COLO829 (cell line): Measurements from ENCODE around the gene REM2.

Experiments
- DNase-seq: peaks from one replicate; pipeline ENCODE4 v3.0.0; 2012; ENCODE audit warnings: low spot score

The REM2 gene

GRCh38 chr14:22875003-22875747 lies 7.8 kb upstream of the REM2 start:
- no peak for DNase-seq

- no peak for DNase-seq
These were observed 7.2 kb upstream of the REM2 start for GRCh38 chr14:22875748-22876319.

DNA sequence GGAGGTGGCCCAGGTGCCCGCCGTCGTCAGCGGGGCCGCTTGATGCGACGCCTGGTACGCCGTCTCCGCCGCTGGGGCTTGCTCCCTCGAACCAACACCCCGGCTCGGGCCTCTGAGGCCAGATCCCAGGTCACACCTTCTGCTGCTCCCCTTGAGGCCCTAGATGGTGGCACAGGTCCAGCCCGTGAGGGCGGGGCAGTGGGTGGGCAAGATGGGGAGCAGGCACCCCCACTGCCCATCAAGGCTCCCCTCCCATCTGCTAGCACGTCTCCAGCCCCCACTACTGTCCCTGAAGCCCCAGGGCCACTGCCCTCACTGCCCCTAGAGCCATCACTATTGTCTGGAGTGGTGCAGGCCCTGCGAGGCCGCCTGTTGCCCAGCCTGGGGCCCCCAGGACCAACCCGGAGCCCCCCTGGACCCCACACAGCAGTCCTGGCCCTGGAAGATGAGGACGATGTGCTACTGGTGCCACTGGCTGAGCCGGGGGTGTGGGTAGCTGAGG lies 6.0 kb upstream of the REM2 start:
- DNase-seq: no peak

DNA sequence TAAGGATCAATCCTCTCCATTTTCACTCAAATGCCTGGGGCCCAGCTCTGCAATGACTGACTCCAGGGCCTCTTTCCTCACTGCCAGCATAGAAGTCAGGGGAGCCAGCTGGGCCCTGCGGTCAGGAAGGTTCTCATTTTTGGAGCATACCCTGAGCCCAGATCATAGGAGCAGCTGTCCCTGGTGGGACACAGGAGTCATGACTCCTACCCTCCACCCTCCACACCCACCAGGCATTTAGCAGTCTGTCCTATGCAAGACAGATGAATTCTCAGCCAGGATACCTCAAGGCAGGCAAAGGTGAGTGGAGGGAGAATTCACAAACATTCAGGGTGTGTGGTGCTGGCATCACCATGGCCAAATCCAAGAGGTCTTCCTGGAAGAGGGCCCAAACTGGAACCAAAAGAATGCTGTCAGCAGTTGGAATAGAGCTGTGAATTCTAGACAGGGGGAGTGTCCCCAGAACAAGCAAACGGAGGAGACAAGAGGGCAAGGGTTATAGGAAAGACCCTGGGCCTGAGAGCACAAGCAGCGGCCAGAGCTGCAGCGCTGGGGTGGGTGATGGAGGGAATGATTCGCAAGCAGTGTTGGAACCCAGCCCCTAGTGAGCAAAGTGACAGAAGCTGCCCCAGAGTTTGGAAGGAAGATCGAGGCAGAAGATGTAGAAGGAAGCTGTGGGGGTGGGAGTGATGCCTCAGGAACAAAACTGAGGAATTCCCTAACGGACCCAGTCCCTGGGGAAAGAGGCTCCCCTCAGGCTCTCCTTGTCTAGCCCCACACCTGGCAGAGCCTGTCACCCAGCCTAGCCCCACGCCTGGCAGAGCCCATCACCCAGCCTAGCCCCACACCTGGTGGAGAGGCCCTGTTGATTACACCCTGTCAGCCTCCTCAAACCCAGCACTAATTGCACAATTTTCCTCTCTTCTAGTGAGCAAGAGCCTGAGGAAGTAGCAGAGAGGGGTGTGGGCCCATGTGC lies 4.5 kb upstream of the REM2 start:
- DNase-seq: no peak

DNA sequence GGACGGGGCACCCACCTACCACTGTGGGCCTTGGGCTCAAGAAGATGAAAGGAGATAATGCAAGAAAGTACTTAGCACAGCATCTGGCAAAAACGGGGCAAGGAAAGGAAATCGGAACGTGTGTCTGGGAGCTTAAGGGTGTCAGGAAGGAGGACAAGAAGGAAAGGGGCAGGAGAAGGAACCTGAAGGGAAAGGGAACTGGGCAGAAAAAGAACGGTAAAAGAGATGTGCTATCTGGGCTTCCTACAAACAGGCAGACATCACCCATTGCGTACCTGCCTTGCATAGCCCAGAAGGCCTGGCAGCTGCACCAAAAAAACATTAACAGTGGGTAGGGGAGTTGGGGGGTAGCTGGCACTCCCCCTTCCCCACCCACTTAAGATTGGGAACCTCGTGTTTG lies 958 bp upstream of the REM2 start:
- no peak for DNase-seq

- no peak for DNase-seq
These were observed 371 bp upstream of the REM2 start for GRCh38 chr14:22882529-22883172.

GRCh38 chr14:22884076-22884737 lies 1.2 kb downstream of the REM2 start:
- DNase-seq: no peak

GRCh38 chr14:22884738-22885523 lies 1.9 kb downstream of the REM2 start:
- no peak for DNase-seq

- no peak for DNase-seq
These were observed 3.0 kb downstream of the REM2 start for GRCh38 chr14:22885975-22886374.

DNA sequence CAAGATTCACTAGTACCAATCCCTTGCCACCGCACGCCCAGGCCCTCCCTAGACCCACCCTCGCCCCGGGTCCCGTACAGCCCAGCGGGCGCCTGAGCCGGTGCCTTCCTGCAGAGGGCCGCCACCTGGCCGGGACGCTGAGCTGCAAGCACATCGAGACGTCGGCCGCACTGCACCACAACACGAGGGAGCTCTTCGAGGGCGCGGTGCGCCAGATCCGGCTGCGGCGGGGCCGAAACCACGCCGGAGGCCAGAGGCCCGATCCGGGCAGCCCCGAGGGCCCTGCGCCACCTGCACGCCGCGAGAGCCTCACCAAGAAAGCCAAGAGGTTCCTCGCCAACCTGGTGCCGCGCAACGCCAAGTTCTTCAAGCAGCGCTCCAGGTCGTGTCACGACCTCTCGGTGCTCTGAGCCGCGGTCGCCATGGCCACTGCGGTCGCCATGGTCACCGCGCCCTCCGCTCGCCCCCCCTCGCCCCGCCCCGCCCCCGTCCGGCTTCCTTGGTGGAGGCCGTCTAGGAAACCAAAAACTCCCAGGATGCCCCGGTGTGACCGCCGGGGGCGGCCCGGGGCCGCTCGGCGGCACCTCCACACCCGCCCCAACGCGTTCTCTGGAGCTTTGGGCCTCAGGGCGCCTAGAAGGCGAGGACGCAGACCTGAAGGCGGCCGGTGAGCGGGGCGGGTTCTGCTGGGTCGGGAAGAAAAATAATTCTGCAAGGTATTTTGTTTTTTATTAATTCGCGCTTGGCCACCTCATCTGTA lies 3.7 kb downstream of the REM2 start:
- DNase-seq: peak; percentile 30

GRCh38 chr14:22887260-22887989 lies 4.4 kb downstream of the REM2 start:
- DNase-seq: peak; percentile 21

- DNase-seq: no peak
These were observed 5.0 kb downstream of the REM2 start for GRCh38 chr14:22887990-22888378.

DNA sequence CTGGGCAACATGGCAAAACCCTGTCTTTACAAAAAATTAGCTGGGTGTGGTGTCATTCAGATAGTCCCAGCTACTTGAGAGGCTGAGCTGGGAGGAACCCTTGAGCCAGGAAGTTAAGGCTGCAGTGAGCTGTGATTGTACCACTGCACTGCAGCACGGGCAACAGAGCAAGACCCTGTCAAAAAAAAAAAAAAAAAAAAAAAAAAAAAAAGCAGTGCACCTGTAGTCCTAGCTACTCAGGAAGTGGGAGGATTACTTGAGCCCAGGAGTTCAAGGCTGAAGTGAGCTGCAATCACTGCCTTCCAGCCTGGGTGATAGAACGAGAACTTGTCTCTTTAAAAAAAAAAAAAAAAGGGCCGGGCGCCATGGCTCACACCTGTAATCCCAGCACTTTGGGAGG lies 5.6 kb downstream of the REM2 start:
- DNase-seq: no peak

- no peak for DNase-seq
These were observed 7.4 kb downstream of the REM2 start for GRCh38 chr14:22890416-22890815.

- no peak for DNase-seq
These were observed 9.5 kb downstream of the REM2 start for GRCh38 chr14:22892488-22892887.

GRCh38 chr14:22893706-22894105 lies 10.7 kb downstream of the REM2 start:
- no peak for DNase-seq

GRCh38 chr14:22895402-22895801 lies 12.4 kb downstream of the REM2 start:
- no peak for DNase-seq

DNA sequence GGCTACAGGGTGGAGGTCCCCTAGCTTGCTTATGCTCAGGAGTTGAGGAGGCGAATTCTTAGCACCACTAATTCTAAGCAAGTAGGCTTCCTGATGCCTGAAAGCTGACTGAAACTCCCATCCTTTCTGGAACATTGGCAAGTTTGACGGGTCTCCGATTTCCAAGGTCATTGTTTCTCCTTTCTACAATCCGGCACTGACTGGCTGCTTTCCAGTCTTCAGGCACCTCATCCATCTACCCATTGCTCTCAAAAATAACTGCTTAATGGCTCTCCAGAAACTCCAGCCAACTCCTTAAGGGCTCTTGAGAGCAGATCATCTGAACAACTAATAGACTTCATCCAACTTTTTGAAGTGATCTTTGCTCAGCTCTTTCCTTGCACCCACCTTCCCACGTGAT lies 13.3 kb downstream of the REM2 start:
- no peak for DNase-seq

DNA sequence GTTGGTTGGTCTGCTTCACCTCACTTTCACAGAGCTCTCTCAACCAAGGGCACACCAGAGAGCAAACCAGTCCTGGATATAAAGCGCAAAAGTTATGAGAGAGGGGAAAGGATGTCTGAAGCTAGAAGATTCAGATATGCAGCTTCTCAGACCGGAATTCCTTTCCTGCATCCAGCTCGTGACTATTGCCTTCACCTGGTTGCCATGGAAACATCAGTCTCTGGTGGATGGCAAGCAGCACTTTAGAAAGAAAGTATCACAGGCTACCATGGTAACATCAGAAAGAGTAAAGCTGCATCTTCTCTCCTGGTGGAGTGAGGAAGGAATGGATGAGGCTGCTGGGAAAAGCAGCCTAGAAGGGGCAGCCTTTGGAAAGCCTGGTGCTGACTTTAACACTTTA lies 13.7 kb downstream of the REM2 start:
- no peak for DNase-seq
